Endothelial cell of umbilical vein (primary cell): Measurements from ENCODE around the gene FHIP1B. TPM values are rescaled to one million over a fixed set of nuclear protein-coding genes. Genes with fewer than 3 reads are reported as not detected.

ENCODE experiments used
- BruUV-seq: library from RNA; stranded (reverse); fragments of 400-500 nt; replicated peaks from 2 replicates; lab custom pipeline; 2021; lab: Mats Ljungman, UMichigan
- CTCF ChIA-PET: fragments of 300-600, 350-600 bp; sonication (Branson Sonifier 250); formaldehyde crosslinking; loops from one replicate; lab custom pipeline; 2021; ENCODE audit warnings: antibody characterized with exemption, inconsistent platforms; lab: Charles Lee
- POLR2A ChIA-PET: fragments of 300-600, 350-600 bp; sonication (Branson Sonifier 250); formaldehyde crosslinking; loops from one replicate; lab custom pipeline; 2021; ENCODE audit warnings: antibody characterized with exemption, inconsistent platforms; lab: Charles Lee
- DNase-seq: peaks from one replicate; pipeline ENCODE4 v3.0.0-alpha.2; 2011; ENCODE audit warnings: low read depth, low spot score
- FAIRE-seq: peaks from 2 replicates; lab custom pipeline; 2011; peaks lifted over from hg19 to GRCh38; lab: Jason Lieb, UNC
- H2AFZ ChIP-seq: 2 replicates; pipeline ENCODE4 v1.6.0; 2012; ENCODE audit warnings: low read depth, low read length, control low read depth, inconsistent platforms
- H3K27ac ChIP-seq: 2 replicates; pipeline ENCODE4 v1.5.1; 2011; ENCODE audit warnings: low read depth, mild to moderate bottlenecking, control low read depth, low read length, moderate library complexity; ENCODE audit not compliant: insufficient read depth
- H3K27me3 ChIP-seq, 2 experiments: 2 replicates each; pipeline versions ENCODE4 v1.6.0 to v1.6.1; 2011; ENCODE audit warnings: low read length in 2 of 2, mixed read lengths in 1 of 2; ENCODE audit not compliant: control insufficient read depth in 2 of 2, insufficient read depth in 2 of 2
- H3K36me3 ChIP-seq, 2 experiments: 2 replicates in 1 of 2; 3 replicates in 1 of 2; pipeline ENCODE4 v1.5.1; 2011; ENCODE audit warnings: low read length in 2 of 2, mild to moderate bottlenecking in 1 of 2, moderate library complexity in 1 of 2; ENCODE audit not compliant: control insufficient read depth in 2 of 2, insufficient read depth in 2 of 2; ENCODE audit errors: extremely low read depth in 1 of 2
- H3K4me1 ChIP-seq: 3 replicates; pipeline ENCODE4 v1.5.1; 2011; ENCODE audit warnings: mild to moderate bottlenecking, low read length; ENCODE audit not compliant: control insufficient read depth, insufficient read depth; ENCODE audit errors: extremely low read depth
- H3K4me2 ChIP-seq: 2 replicates; pipeline ENCODE4 v1.6.1; 2011; ENCODE audit warnings: low read length, control low read depth, mixed read lengths; ENCODE audit not compliant: insufficient read depth
- H3K4me3 ChIP-seq, 3 experiments: fragments of 200-600 bp in 1 of 3; sonication (generic), shearing (Covaris generic) in 1 of 3; replicated peaks in 1 of 3; 2 replicates each; pipeline ENCODE4 v1.5.1; 2011 to 2016; ENCODE audit warnings: control low read depth in 3 of 3, low read length in 3 of 3, mild to moderate bottlenecking in 2 of 3, inconsistent platforms in 1 of 3, low read depth in 1 of 3, moderate library complexity in 1 of 3; ENCODE audit not compliant: insufficient read depth in 1 of 3
- H3K79me2 ChIP-seq: 2 replicates; pipeline ENCODE4 v1.6.0; 2012; ENCODE audit warnings: low read length, inconsistent platforms; ENCODE audit not compliant: control insufficient read depth, insufficient read depth
- H3K9ac ChIP-seq: replicated peaks from 2 replicates; pipeline ENCODE3; 2011; ENCODE audit warnings: low read length, control low read depth; ENCODE audit not compliant: insufficient read depth; ENCODE audit errors: extremely low read depth
- H3K9me1 ChIP-seq: replicated peaks from 3 replicates; pipeline ENCODE4 v1.6.0; 2011; ENCODE audit warnings: mild to moderate bottlenecking, low read length; ENCODE audit not compliant: control insufficient read depth, insufficient read depth; ENCODE audit errors: extremely low read depth
- H3K9me3 ChIP-seq: replicated peaks from 2 replicates; pipeline ENCODE4 v1.5.1; 2012; ENCODE audit warnings: low read length, inconsistent platforms; ENCODE audit not compliant: control insufficient read depth, insufficient read depth
- H4K20me1 ChIP-seq: replicated peaks from 2 replicates; pipeline ENCODE3; 2011; ENCODE audit warnings: mild to moderate bottlenecking, low read length; ENCODE audit not compliant: control insufficient read depth, insufficient read depth; ENCODE audit errors: extremely low read depth
- EZH2 ChIP-seq: IDR thresholded peaks from 2 replicates; pipeline ENCODE4 v1.6.1; 2012; ENCODE audit warnings: borderline replicate concordance, low read depth, mild to moderate bottlenecking, moderate library complexity, low read length, inconsistent platforms; ENCODE audit not compliant: severe bottlenecking
- FOS ChIP-seq: IDR thresholded peaks from 2 replicates; pipeline ENCODE4 v1.6.1; 2011; ENCODE audit warnings: mild to moderate bottlenecking, low read length, moderate library complexity, borderline replicate concordance; ENCODE audit not compliant: insufficient read depth
- GATA2 ChIP-seq: IDR thresholded peaks from 2 replicates; pipeline ENCODE4 v1.7.0; 2011; ENCODE audit warnings: low read depth, mild to moderate bottlenecking, moderate library complexity, mixed read lengths, low read length; ENCODE audit not compliant: insufficient read length, insufficient read depth
- JUN ChIP-seq: IDR thresholded peaks from 2 replicates; pipeline ENCODE4 v1.6.1; 2011; ENCODE audit warnings: borderline replicate concordance, low read depth; ENCODE audit not compliant: insufficient read length, insufficient read depth
- MAX ChIP-seq: IDR thresholded peaks from 2 replicates; pipeline ENCODE4 v1.6.1; 2011; ENCODE audit not compliant: insufficient read depth, insufficient read length
- MYC ChIP-seq: IDR thresholded peaks from one replicate; pipeline ENCODE4 v1.6.1; 2011; ENCODE audit warnings: mild to moderate bottlenecking, low read depth, low read length
- POLR2A ChIP-seq: IDR thresholded peaks from 2 replicates; pipeline ENCODE4 v1.6.1; 2012; ENCODE audit warnings: low read depth, mild to moderate bottlenecking, control low read depth, low read length
- POLR2AphosphoS5 ChIP-seq: IDR thresholded peaks from 2 replicates; pipeline ENCODE4 v1.6.1; 2012; ENCODE audit warnings: low read depth, mild to moderate bottlenecking, control low read depth, low read length, moderate library complexity; ENCODE audit not compliant: insufficient read depth
- dilution Hi-C: fragments of 300-500 bp; cut with MboI; formaldehyde crosslinking; loops from one replicate; pipeline ENCODE4 v1.15.0; 2019; ENCODE audit warnings: low sequenced_read_pairs; ENCODE audit not compliant: extremely low pct_ligation_motif_present
- intact Hi-C: fragments of 100-400 bp; cut with micrococcal nuclease; formaldehyde crosslinking; loops from one replicate; pipeline ENCODE4 v1.10.0; 2022
- polyA plus RNA-seq, 4 experiments: library from polyadenylated mRNA; depleted of rRNA in 3 of 4; stranded (reverse) in 3 of 4; unstranded in 1 of 4; fragments of >200 nt; gene quantifications; 2 replicates each; pipeline versions ENCODE4 v1.2.1 to v1.2.3, GENCODE V29; 2011 to 2012; ENCODE audit warnings: missing spikeins in 1 of 4
- total RNA-seq: library from RNA; stranded (reverse); gene quantifications from 2 replicates; pipeline ENCODE4 v1.2.3, GENCODE V29; 2021
- TF ChIP-seq, protein P1 (sequence below), 2 donors: IDR thresholded peaks; 1 replicate in 1 of 2; 2 replicates in 1 of 2; pipeline ENCODE4 v1.5.1; 2011; ENCODE audit warnings: low read length in 2 of 2, mild to moderate bottlenecking in 2 of 2, moderate library complexity in 2 of 2, control low read depth in 1 of 2, inconsistent platforms in 1 of 2, low read depth in 1 of 2; ENCODE audit not compliant: insufficient read depth in 1 of 2; ENCODE audit errors: extremely low read depth in 1 of 2

The FHIP1B gene
- total and polyA plus RNA-seq, 2 donors (not counting 3 experiments of a cell fraction or from before 2014, with no cell fraction given), result 21.3 to 50.1 TPM

DNA sequence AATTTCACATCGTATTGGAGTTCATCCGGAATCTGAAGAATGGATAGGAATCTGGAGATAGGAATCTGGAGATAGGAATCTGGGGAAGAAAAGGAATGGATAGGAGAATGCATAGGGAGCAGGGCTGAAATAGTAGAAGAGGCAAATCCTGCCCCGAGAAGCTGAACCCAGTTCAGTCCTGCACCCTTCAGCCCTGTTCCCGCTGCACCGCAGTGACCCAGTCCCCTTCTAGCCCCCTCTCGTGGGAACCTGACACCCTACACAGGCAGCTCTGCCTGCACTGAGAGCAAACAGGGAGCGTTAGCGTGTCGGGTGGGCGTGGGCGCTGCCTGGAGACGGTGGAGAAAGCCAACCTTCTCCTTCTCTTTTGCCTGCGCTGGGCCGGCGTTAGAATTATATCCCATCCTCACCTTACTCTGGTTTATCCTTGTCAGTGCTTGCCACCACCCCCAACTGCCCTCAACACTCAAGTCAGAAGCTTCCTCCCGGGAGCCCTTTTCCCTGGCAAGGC is 24.2 kb upstream of the FHIP1B start:
- POLR2A ChIA-PET, result no interaction called here
- FAIRE-seq (no peak), DNase-seq (no peak)
- TF ChIP-seq EZH2 (peak; percentile 67), JUN (no peak)
- H3K27ac ChIP-seq, result no peak overlapping the region
- no peaks in the 10 kb centered on the region for H3K4me1 ChIP-seq
- no peak overlapping the region for H2AFZ ChIP-seq
- no TSS peak for BruUV-seq
- H3K9me1 ChIP-seq, result no peaks in the 10 kb centered on the region
- no peak overlapping the region for H3K4me2 ChIP-seq
- H3K27me3 ChIP-seq, result peaks cover 65 to 81% of the 10 kb centered on the region in 2 experiments
- no peak overlapping the region for H3K4me3 ChIP-seq
- no peaks in the 10 kb centered on the region for H4K20me1 ChIP-seq
- no peaks in the 10 kb centered on the region for H3K36me3 ChIP-seq
- no peaks in the 10 kb centered on the region for H3K79me2 ChIP-seq
- no peak overlapping the region for H3K9ac ChIP-seq
- intact Hi-C loops, result no loop called here
- CTCF ChIA-PET, result interaction anchor here (0.6 to 1.8 kb wide), 7 partner anchors 9 to 121 kb away, joined by 3 to 6 read pairs (median 3); partner anchors contain the start of gene FHIP1B
- H3K9me3 ChIP-seq, result no peaks in the 10 kb centered on the region
- dilution Hi-C loops, result no loop called here

DNA sequence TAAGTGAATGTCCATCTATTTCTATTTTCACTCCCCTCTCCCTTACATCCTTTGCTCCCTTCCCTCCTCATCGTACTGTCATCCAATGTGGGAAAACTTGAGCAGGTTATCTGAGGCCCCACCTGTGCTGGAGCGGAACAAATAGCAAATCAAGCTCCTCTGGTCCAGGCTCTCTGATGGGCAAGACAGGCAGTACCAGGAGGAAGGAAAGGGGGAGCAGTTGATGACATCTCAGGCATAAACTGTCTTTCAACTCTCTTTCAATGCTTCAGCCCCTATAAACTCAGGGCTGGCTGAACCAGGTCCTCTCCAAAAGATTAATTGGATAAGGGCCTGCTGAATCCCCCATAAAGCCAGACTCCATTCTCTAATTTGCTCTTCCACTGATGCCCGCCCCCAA is 23.7 kb upstream of the FHIP1B start:
- Histone ChIP-seq H3K9me3 (no peaks in the 10 kb centered on the region), H3K79me2 (no peaks in the 10 kb centered on the region), H2AFZ (no peak overlapping the region), H3K4me1 (no peaks in the 10 kb centered on the region), H3K27me3 (peaks cover 65 to 83% of the 10 kb centered on the region in 2 experiments), H3K9ac (no peak overlapping the region), H3K9me1 (no peaks in the 10 kb centered on the region), H4K20me1 (no peaks in the 10 kb centered on the region), H3K4me3 (no peak overlapping the region), H3K4me2 (no peak overlapping the region), H3K27ac (no peak overlapping the region), H3K36me3 (no peaks in the 10 kb centered on the region)
- DNase-seq (no peak), FAIRE-seq (no peak)
- TF ChIP-seq MAX (no peak), POLR2AphosphoS5 (no peak), POLR2A (no peak), JUN (no peak), FOS (no peak), MYC (no peak), EZH2 (no peak), GATA2 (no peak)
- TF ChIP-seq, protein P1, sequence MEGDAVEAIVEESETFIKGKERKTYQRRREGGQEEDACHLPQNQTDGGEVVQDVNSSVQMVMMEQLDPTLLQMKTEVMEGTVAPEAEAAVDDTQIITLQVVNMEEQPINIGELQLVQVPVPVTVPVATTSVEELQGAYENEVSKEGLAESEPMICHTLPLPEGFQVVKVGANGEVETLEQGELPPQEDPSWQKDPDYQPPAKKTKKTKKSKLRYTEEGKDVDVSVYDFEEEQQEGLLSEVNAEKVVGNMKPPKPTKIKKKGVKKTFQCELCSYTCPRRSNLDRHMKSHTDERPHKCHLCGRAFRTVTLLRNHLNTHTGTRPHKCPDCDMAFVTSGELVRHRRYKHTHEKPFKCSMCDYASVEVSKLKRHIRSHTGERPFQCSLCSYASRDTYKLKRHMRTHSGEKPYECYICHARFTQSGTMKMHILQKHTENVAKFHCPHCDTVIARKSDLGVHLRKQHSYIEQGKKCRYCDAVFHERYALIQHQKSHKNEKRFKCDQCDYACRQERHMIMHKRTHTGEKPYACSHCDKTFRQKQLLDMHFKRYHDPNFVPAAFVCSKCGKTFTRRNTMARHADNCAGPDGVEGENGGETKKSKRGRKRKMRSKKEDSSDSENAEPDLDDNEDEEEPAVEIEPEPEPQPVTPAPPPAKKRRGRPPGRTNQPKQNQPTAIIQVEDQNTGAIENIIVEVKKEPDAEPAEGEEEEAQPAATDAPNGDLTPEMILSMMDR (IDR thresholded peaks at IDR 0.05; ENCODE audit: extremely low read depth in 1 of 2, insufficient read depth in 1 of 2, low read depth in 1 of 2, low read length in 2 of 2), result no peak
- POLR2A ChIA-PET, result no interaction called here
- intact Hi-C loops, result no loop called here
- CTCF ChIA-PET, result interaction anchor here (1.3 to 1.8 kb wide), 3 partner anchors 10 to 41 kb away, joined by 3 to 6 read pairs (median 3); partner anchors contain the start of gene FHIP1B
- BruUV-seq, result no TSS peak
- dilution Hi-C loops, result no loop called here
